Choroid plexus epithelial cell (primary cell): ENCODE results near the gene SIPA1.

ENCODE experiments used
- DNase-seq: peaks from one replicate; pipeline ENCODE4 v3.0.0-alpha.2; 2010; ENCODE audit warnings: low read depth
- H3K4me3 ChIP-seq: 2 replicates; pipeline ENCODE4 v1.5.1; 2011; ENCODE audit warnings: low read depth, mild to moderate bottlenecking, control low read depth, low read length, moderate library complexity
- CTCF ChIP-seq: conservative IDR thresholded peaks from 2 replicates; pipeline ENCODE4 v1.5.1; 2011; ENCODE audit warnings: low read depth, mild to moderate bottlenecking, control low read depth, inconsistent platforms, low read length, moderate library complexity

Gene SIPA1

GRCh38 chr11:65599216-65599954, 38.5 kb upstream of the SIPA1 start:
- no peak for DNase-seq
- no peak for TF ChIP-seq CTCF
- H3K4me3 ChIP-seq, result no peak overlapping the region

GRCh38 chr11:65599955-65600246, 38.0 kb upstream of the SIPA1 start:
- H3K4me3 ChIP-seq, result no peak overlapping the region
- no peak for TF ChIP-seq CTCF
- no peak for DNase-seq

GRCh38 chr11:65604258-65604657, 33.6 kb upstream of the SIPA1 start:
- no peak for DNase-seq
- no peak for TF ChIP-seq CTCF
- no peak overlapping the region for H3K4me3 ChIP-seq

GRCh38 chr11:65606876-65607613, 30.9 kb upstream of the SIPA1 start:
- H3K4me3 ChIP-seq, result peak overlapping the region; percentile 47
- peak; percentile 96 for DNase-seq

GRCh38 chr11:65607614-65608426, 30.1 kb upstream of the SIPA1 start:
- H3K4me3 ChIP-seq, result peak overlapping the region; percentile 47
- DNase-seq, result no peak
- no peak for TF ChIP-seq CTCF

More at GRCh38 chr11:65606876-65607613, 30.9 kb upstream of the SIPA1 start:
- TF ChIP-seq CTCF, result no peak

GRCh38 chr11:65609229-65609628, 28.7 kb upstream of the SIPA1 start:
- H3K4me3 ChIP-seq, result no peak overlapping the region
- no peak for TF ChIP-seq CTCF
- DNase-seq, result no peak
